Neural crest cell (in vitro differentiated cells): ENCODE measurements around the gene CBFA2T2. TPM values are rescaled to one million over a fixed set of nuclear protein-coding genes. Genes with fewer than 3 reads are reported as not detected.
"Not testable (repeated sequence)": the region's sequence is repeated elsewhere in the genome, so short reads cannot be mapped to it uniquely, and the experiment has no call there.

Source experiments
- DNase-seq: peaks from one replicate; pipeline ENCODE4 v3.0.0; 2021; ENCODE audit warnings: low read depth, mixed read lengths, low spot score
- H3K27ac Mint-ChIP-seq: one replicate; pipeline ENCODE4 v1.8.0; 2021; ENCODE audit warnings: mild to moderate bottlenecking, mixed read lengths; ENCODE audit not compliant: unreplicated experiment
- H3K27me3 Mint-ChIP-seq: 2 replicates; pipeline ENCODE4 v1.8.0; 2021; ENCODE audit warnings: low read depth, mild to moderate bottlenecking, mixed read lengths
- H3K36me3 Mint-ChIP-seq: 2 replicates; pipeline ENCODE4 v1.8.0; 2021; ENCODE audit warnings: low read depth, mild to moderate bottlenecking, mixed read lengths
- H3K4me1 Mint-ChIP-seq: 2 replicates; pipeline ENCODE4 v1.8.0; 2021; ENCODE audit warnings: mixed read lengths
- H3K4me3 Mint-ChIP-seq: one replicate; pipeline ENCODE4 v1.8.0; 2021; ENCODE audit warnings: mild to moderate bottlenecking, mixed read lengths
- H3K9me3 Mint-ChIP-seq: 2 replicates; pipeline ENCODE4 v1.8.0; 2021; ENCODE audit warnings: mixed read lengths
- total RNA-seq: library from RNA; stranded (reverse); gene quantifications from 2 replicates; pipeline ENCODE4 v1.2.1, GENCODE V29; 2021
- TF ChIP-seq, protein P1 (sequence below): fragments of 200-600 bp; sonication (generic); conservative IDR thresholded peaks from 2 replicates; pipeline ENCODE4 v1.5.0; 2021; ENCODE audit warnings: antibody characterized with exemption, mild to moderate bottlenecking

The CBFA2T2 gene
- total RNA-seq, 1 donor from 2014 or later, result 36.5 TPM

DNA sequence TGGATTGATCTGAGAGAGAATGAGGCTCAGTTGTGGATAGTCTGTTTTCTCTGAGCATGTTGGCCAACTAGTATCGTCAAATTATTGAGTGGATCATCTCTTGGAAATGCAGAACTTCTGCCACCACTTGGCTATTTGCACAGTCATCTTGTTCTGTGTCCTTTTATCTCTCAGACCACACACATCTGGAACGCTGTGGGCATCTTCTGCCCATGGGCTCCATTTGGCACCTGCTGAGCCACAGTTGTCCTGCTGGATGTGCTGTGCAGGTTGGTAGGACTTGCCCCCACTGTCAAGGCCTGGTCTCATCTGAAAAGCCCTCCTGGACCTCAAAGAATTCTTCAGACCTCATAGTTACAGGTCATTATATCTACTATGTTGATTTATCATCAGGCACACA lies 155.5 kb downstream of the CBFA2T2 start:
- Mint-ChIP-seq H3K27ac (no peak overlapping the region), H3K36me3 (peaks cover 14% of the 10 kb centered on the region), H3K4me1 (peaks cover 12% of the 10 kb centered on the region), H3K9me3 (no peaks in the 10 kb centered on the region), H3K4me3 (no peak overlapping the region), H3K27me3 (no peaks in the 10 kb centered on the region)
- no peak for DNase-seq
- TF ChIP-seq, protein P1, sequence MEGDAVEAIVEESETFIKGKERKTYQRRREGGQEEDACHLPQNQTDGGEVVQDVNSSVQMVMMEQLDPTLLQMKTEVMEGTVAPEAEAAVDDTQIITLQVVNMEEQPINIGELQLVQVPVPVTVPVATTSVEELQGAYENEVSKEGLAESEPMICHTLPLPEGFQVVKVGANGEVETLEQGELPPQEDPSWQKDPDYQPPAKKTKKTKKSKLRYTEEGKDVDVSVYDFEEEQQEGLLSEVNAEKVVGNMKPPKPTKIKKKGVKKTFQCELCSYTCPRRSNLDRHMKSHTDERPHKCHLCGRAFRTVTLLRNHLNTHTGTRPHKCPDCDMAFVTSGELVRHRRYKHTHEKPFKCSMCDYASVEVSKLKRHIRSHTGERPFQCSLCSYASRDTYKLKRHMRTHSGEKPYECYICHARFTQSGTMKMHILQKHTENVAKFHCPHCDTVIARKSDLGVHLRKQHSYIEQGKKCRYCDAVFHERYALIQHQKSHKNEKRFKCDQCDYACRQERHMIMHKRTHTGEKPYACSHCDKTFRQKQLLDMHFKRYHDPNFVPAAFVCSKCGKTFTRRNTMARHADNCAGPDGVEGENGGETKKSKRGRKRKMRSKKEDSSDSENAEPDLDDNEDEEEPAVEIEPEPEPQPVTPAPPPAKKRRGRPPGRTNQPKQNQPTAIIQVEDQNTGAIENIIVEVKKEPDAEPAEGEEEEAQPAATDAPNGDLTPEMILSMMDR, result no peak

DNA sequence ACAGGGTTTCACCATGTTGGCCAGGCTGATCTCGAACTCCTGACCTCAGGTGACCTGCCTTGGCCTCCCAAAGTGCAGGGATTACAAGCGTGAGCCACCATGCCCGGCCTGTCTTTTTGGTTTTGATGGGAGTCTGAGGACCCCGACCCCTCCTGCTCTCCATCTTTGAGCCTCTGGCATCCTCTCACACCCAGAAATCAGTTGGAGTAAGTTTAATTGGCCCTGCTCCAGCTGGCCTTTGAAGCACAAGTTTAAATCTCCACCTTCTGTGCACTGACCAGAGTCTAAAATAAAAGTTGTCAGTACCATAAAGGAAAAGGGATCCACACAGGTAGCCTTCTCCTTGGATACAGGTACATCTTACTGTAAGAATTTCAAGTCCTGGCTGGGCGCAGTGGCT lies 156.3 kb downstream of the CBFA2T2 start:
- no peaks in the 10 kb centered on the region for H3K9me3 Mint-ChIP-seq
- no peak overlapping the region for H3K4me3 Mint-ChIP-seq

DNA sequence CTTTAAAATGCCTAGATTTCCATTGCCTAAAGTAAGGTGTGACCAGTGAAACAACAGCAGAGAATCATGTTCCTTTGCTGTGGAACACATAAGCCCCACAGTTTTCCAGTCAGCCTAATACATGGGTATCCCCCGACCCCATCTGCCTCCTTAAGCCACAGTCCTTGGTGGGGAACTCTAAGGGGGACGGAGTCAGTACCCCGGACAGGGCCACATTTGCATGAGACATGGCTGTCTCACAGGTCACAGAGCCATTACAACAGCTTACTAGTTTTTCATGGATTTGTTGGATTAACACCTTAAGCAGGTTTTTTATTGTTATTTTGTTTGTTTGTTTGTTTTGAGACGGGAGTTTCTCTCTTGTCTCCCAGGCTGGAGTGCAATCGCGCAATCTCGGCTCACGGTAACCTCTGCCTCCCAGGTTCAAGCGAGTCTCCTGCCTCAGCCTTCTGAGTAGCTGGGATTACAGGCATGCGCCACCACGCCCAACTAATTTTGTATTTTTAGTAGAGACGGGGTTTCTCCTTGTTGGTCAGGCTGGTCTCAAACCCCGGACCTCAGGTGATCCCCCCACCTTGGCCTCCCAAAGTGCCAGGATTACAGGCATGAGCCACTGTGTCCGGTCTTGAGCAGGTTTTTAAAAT lies 157.2 kb downstream of the CBFA2T2 start:
- Mint-ChIP-seq H3K36me3 (peaks cover 11% of the 10 kb centered on the region), H3K4me1 (peaks cover 22% of the 10 kb centered on the region)
- not testable (repeated sequence) for H3K9me3 Mint-ChIP-seq, H3K27me3 Mint-ChIP-seq, DNase-seq, H3K27ac Mint-ChIP-seq, H3K4me3 Mint-ChIP-seq

More for the DNA sequence above, 156.3 kb downstream of the CBFA2T2 start:
- H3K27ac Mint-ChIP-seq, result no peak overlapping the region
- H3K36me3 Mint-ChIP-seq, result peaks cover 11% of the 10 kb centered on the region
- TF ChIP-seq, protein P1, result no peak
- H3K27me3 Mint-ChIP-seq, result no peaks in the 10 kb centered on the region
- DNase-seq, result no peak
- peaks cover 13% of the 10 kb centered on the region for H3K4me1 Mint-ChIP-seq

DNA sequence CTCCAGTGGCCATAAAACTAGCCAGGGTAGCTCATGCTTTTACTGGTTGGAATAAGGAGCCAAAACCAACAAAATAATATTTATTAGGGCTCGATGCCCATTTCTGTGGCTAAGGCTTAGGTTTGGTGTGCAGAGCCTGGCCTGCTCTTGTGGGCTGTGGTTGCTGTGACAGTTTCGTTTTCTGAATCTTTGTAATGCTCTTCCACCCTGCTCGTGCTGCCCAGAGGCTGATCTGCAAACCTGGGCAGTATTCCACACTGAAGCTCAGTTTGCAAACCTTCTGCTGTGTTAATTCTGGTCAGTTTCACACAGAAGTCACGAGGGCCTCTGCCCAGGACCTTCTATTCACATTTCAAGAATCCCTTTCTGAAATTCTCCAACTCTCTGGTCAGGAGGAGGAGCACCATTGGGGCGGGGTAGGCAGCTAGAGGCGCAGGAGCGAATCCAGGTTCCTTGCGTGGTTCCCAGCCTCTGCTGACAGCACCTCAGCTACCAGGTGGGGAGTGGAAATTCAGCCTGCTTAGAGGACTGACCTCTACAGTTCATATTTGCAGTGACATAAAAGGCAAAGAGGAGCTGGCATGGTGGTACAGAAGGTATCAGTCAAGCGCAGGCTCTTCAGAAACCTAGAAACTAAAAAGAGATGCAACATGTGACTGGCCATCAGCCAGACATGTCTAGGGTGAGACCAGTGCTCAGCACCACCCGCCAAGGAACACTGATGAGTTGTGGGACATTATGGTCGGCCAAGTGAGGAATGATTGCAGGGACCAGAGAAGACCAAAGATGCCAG lies 157.9 kb downstream of the CBFA2T2 start:
- Mint-ChIP-seq H3K4me1 (peaks cover 22% of the 10 kb centered on the region), H3K4me3 (no peak overlapping the region), H3K36me3 (peaks cover 11% of the 10 kb centered on the region), H3K27ac (peak overlapping the region; percentile 62), H3K9me3 (no peaks in the 10 kb centered on the region), H3K27me3 (no peaks in the 10 kb centered on the region)
- DNase-seq, result no peak
- TF ChIP-seq, protein P1, result no peak

DNA sequence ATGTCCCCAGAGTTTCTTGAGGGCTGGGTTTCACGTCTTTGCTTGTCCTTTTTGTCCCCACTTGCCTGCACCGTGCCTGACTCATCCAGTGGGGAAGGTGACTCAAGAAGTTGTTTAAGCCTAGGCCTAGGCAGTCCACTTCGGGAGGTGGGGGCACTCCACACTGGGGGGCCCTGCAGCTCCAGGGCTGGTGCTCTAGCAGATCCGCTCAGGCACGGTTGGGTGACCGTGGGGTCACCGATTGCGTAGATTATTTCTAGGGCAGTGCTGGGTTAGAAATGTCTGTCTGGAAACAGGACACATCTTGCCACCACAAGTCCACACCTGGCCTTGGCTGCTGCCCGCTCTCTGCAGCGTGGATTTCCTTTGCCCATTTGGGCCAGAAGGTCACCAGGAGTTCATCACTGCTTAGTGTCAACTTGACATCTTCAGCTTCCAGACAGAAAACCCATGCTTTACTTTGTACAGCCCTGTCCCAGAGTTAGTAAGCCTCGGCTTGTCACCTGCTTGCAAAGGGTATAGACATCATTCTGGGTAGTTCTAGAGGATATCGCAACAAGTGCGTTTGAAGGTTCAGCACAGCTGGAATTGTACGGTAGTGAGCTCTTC lies 158.6 kb downstream of the CBFA2T2 start:
- H3K27me3 Mint-ChIP-seq, result peaks cover 3% of the 10 kb centered on the region
- H3K9me3 Mint-ChIP-seq, result no peaks in the 10 kb centered on the region
- H3K27ac Mint-ChIP-seq, result peak overlapping the region; percentile 32
- H3K36me3 Mint-ChIP-seq, result peaks cover 11% of the 10 kb centered on the region
- DNase-seq, result no peak
- TF ChIP-seq, protein P1, result no peak
- H3K4me1 Mint-ChIP-seq, result peaks cover 28% of the 10 kb centered on the region
- H3K4me3 Mint-ChIP-seq, result no peak overlapping the region
